A673 (cell line): ENCODE data around the gene CLTA. TPM values are rescaled to one million over a fixed set of nuclear protein-coding genes. Genes with fewer than 3 reads are reported as not detected.

ENCODE experiments used
- BruUV-seq: library from RNA; stranded (reverse); fragments of 400-500 nt; replicated peaks from 2 replicates; lab custom pipeline; 2021; lab: Mats Ljungman, UMichigan
- CTCF ChIA-PET: fragments of 300-600 bp; sonication (Branson Sonifier 250); formaldehyde crosslinking; loops from one replicate; lab custom pipeline; 2022; ENCODE audit warnings: antibody characterized with exemption; lab: Charles Lee
- POLR2A ChIA-PET: fragments of 300-600 bp; sonication (Branson Sonifier 250); formaldehyde crosslinking; loops from one replicate; lab custom pipeline; 2022; ENCODE audit warnings: antibody characterized with exemption; ENCODE audit not compliant: low non-redundant PET; lab: Charles Lee
- DNase-seq: peaks from one replicate; pipeline ENCODE4 v3.0.0-alpha.2; 2015; ENCODE audit warnings: low spot score
- H3K27ac ChIP-seq: fragments of 200-600 bp; sonication (generic); 2 replicates; pipeline ENCODE4 v1.5.1; 2016; ENCODE audit warnings: mixed run types, low read depth, mild to moderate bottlenecking, mixed read lengths, antibody characterized with exemption, low read length; ENCODE audit not compliant: poor library complexity, severe bottlenecking
- H3K27me3 ChIP-seq: fragments of 200-600 bp; sonication (generic); replicated peaks from 2 replicates; pipeline ENCODE4 v1.6.1; 2017; ENCODE audit warnings: mixed run types, low read depth, mild to moderate bottlenecking, mixed read lengths, antibody characterized with exemption, low read length; ENCODE audit not compliant: insufficient read depth, poor library complexity
- H3K36me3 ChIP-seq: fragments of 200-600 bp; sonication (generic); 2 replicates; pipeline ENCODE4 v1.6.1; 2016; ENCODE audit warnings: mixed run types, mild to moderate bottlenecking, mixed read lengths, antibody characterized with exemption, low read length; ENCODE audit not compliant: insufficient read depth, poor library complexity, severe bottlenecking
- H3K4me1 ChIP-seq: fragments of 200-600 bp; sonication (generic); 2 replicates; pipeline ENCODE4 v1.6.1; 2017; ENCODE audit warnings: mixed run types, mild to moderate bottlenecking, mixed read lengths, antibody characterized with exemption, low read length; ENCODE audit not compliant: insufficient read depth, poor library complexity, severe bottlenecking
- H3K4me3 ChIP-seq: fragments of 200-600 bp; sonication (generic); 2 replicates; pipeline ENCODE4 v1.5.1; 2016; ENCODE audit warnings: low read depth, mixed run types, mild to moderate bottlenecking, mixed read lengths, low read length; ENCODE audit not compliant: poor library complexity, severe bottlenecking
- H3K9me3 ChIP-seq: fragments of 200-600 bp; sonication (generic); 2 replicates; pipeline ENCODE4 v1.6.1; 2016; ENCODE audit warnings: mixed run types, low read depth, mild to moderate bottlenecking, mixed read lengths, antibody characterized with exemption, low read length; ENCODE audit not compliant: poor library complexity, severe bottlenecking
- CTCF ChIP-seq: fragments of 300-800, 200-600 bp; sonication (generic); conservative IDR thresholded peaks from 2 replicates; pipeline ENCODE4 v1.5.1; 2017; ENCODE audit warnings: low read depth, mild to moderate bottlenecking, antibody characterized with exemption, low read length, moderate library complexity, mixed read lengths
- EZH2 ChIP-seq: fragments of 200-600 bp; sonication (generic); IDR thresholded peaks from 2 replicates; pipeline ENCODE4 v1.6.1; 2017; ENCODE audit warnings: borderline replicate concordance, low read depth, mild to moderate bottlenecking, mixed read lengths, antibody characterized with exemption, low read length; ENCODE audit not compliant: poor library complexity, severe bottlenecking
- intact Hi-C: fragments of 100-400 bp; cut with micrococcal nuclease; formaldehyde crosslinking; loops from one replicate; pipeline ENCODE4 v1.10.0; 2022; ENCODE audit not compliant: unreplicated experiment
- total RNA-seq: library from RNA; stranded (reverse); gene quantifications from 2 replicates; pipeline ENCODE4 v1.2.3, GENCODE V29; 2021

CLTA gene
- total RNA-seq, 1 experiment from 2014 or later: 226 TPM

GRCh38 chr9:36151316-36152210, 39.2 kb upstream of the CLTA start:
- BruUV-seq: no TSS peak
- Histone ChIP-seq H3K27ac (no peak overlapping the region), H3K4me1 (peaks cover 6% of the 10 kb centered on the region), H3K4me3 (no peak overlapping the region), H3K36me3 (no peaks in the 10 kb centered on the region), H3K9me3 (no peaks in the 10 kb centered on the region), H3K27me3 (no peaks in the 10 kb centered on the region)
- no peak for TF ChIP-seq EZH2
- TF ChIP-seq CTCF: no peak
- ChIA-PET POLR2A (no interaction called here), CTCF (no interaction called here)
- DNase-seq: peak; percentile 27
- intact Hi-C loops: no loop called here

- ChIA-PET POLR2A (no interaction called here), CTCF (interaction anchor here (0.6 kb wide), 1 partner anchor 14 kb away, joined by 3 read pairs; no protein-coding TSS in a partner anchor)
- no TSS peak for BruUV-seq
- DNase-seq: no peak
- Histone ChIP-seq H3K36me3 (no peaks in the 10 kb centered on the region), H3K4me1 (peaks cover 6% of the 10 kb centered on the region), H3K9me3 (no peaks in the 10 kb centered on the region), H3K27ac (no peak overlapping the region), H3K4me3 (no peak overlapping the region), H3K27me3 (no peaks in the 10 kb centered on the region)
- TF ChIP-seq EZH2 (no peak), CTCF (no peak)
- intact Hi-C loops: no loop called here
Measured at GRCh38 chr9:36152741-36153438, 37.8 kb upstream of the CLTA start.

GRCh38 chr9:36153746-36154145, 37.0 kb upstream of the CLTA start:
- no peak for TF ChIP-seq CTCF
- no peak for TF ChIP-seq EZH2
- H3K4me3 ChIP-seq: no peak overlapping the region
- peaks cover 6% of the 10 kb centered on the region for H3K4me1 ChIP-seq
- no peaks in the 10 kb centered on the region for H3K36me3 ChIP-seq
- ChIA-PET CTCF (no interaction called here), POLR2A (no interaction called here)
- H3K27ac ChIP-seq: no peak overlapping the region
- intact Hi-C loops: no loop called here
- no peaks in the 10 kb centered on the region for H3K9me3 ChIP-seq
- no peak for DNase-seq
- no TSS peak for BruUV-seq
- H3K27me3 ChIP-seq: no peaks in the 10 kb centered on the region
